ENCODE measurements around the gene SH3RF3.

Gene SH3RF3

GRCh38 chr2:109493176-109493935 is 364.4 kb downstream of the SH3RF3 start:
- TF ChIP-seq TAF1 (IDR thresholded peaks at IDR 0.05; ENCODE audit: borderline replicate concordance, insufficient read depth, low read length), result no peak
- no peak for TF ChIP-seq POLR2AphosphoS5 (IDR thresholded peaks at IDR 0.05; ENCODE audit: low read depth, low read length)
- no peak for TF ChIP-seq REST (IDR thresholded peaks at IDR 0.05; ENCODE audit: insufficient read depth in 1 of 2, low read depth in 2 of 2, low read length in 2 of 2)
- TF ChIP-seq SIN3A (IDR thresholded peaks at IDR 0.05; ENCODE audit: borderline replicate concordance, insufficient read depth, low read length), result no peak
- no peak for TF ChIP-seq FOXP2 (optimal IDR thresholded peaks at IDR 0.05; ENCODE audit: borderline replicate concordance, extremely low read depth, extremely low read length, insufficient read depth)

- TF ChIP-seq TAF1 (IDR thresholded peaks at IDR 0.05; ENCODE audit: borderline replicate concordance, insufficient read depth, low read length), result no peak
- TF ChIP-seq SIN3A (IDR thresholded peaks at IDR 0.05; ENCODE audit: borderline replicate concordance, insufficient read depth, low read length), result no peak
- no peak for TF ChIP-seq REST (IDR thresholded peaks at IDR 0.05; ENCODE audit: insufficient read depth in 1 of 2, low read depth in 2 of 2, low read length in 2 of 2)
- TF ChIP-seq FOXP2 (optimal IDR thresholded peaks at IDR 0.05; ENCODE audit: borderline replicate concordance, extremely low read depth, extremely low read length, insufficient read depth), result no peak
- no peak for TF ChIP-seq POLR2AphosphoS5 (IDR thresholded peaks at IDR 0.05; ENCODE audit: low read depth, low read length)
Measured at GRCh38 chr2:109494351-109494750, 365.3 kb downstream of the SH3RF3 start.

- TF ChIP-seq REST (IDR thresholded peaks at IDR 0.05; ENCODE audit: insufficient read depth in 1 of 2, low read depth in 2 of 2, low read length in 2 of 2) (no peak), SIN3A (IDR thresholded peaks at IDR 0.05; ENCODE audit: borderline replicate concordance, insufficient read depth, low read length) (no peak), POLR2AphosphoS5 (IDR thresholded peaks at IDR 0.05; ENCODE audit: low read depth, low read length) (no peak), TAF1 (IDR thresholded peaks at IDR 0.05; ENCODE audit: borderline replicate concordance, insufficient read depth, low read length) (no peak), FOXP2 (optimal IDR thresholded peaks at IDR 0.05; ENCODE audit: borderline replicate concordance, extremely low read depth, extremely low read length, insufficient read depth) (no peak)
Measured at GRCh38 chr2:109497463-109497862, 368.5 kb downstream of the SH3RF3 start.

- TF ChIP-seq FOXP2 (optimal IDR thresholded peaks at IDR 0.05; ENCODE audit: borderline replicate concordance, extremely low read depth, extremely low read length, insufficient read depth) (no peak), REST (IDR thresholded peaks at IDR 0.05; ENCODE audit: insufficient read depth in 1 of 2, low read depth in 2 of 2, low read length in 2 of 2) (no peak), POLR2AphosphoS5 (IDR thresholded peaks at IDR 0.05; ENCODE audit: low read depth, low read length) (no peak), SIN3A (IDR thresholded peaks at IDR 0.05; ENCODE audit: borderline replicate concordance, insufficient read depth, low read length) (no peak), TAF1 (IDR thresholded peaks at IDR 0.05; ENCODE audit: borderline replicate concordance, insufficient read depth, low read length) (no peak)
Measured at GRCh38 chr2:109497911-109498870, 369.2 kb downstream of the SH3RF3 start.
